GM19043 (cell line): Measurements from ENCODE around the gene ZSWIM9.

Experiments
- ATAC-seq: cut with Tn5 transposase; IDR thresholded peaks from one replicate; pipeline ENCODE4 v1.9.1; 2021; ENCODE audit warnings: low read depth; ENCODE audit not compliant: unreplicated experiment

The ZSWIM9 gene

GRCh38 chr19:48169939-48170803 is at the start of gene ZSWIM9, which contains the start of gene LIG1:
Gene ZSWIM9 (plus strand): TSS chr19:48170680. CDS start chr19:48171803, 1,123 bp downstream.
Gene LIG1 (minus strand): TSS chr19:48170344. CDS start chr19:48165566, 4,778 bp downstream.
- peak; percentile 84 for ATAC-seq

DNA sequence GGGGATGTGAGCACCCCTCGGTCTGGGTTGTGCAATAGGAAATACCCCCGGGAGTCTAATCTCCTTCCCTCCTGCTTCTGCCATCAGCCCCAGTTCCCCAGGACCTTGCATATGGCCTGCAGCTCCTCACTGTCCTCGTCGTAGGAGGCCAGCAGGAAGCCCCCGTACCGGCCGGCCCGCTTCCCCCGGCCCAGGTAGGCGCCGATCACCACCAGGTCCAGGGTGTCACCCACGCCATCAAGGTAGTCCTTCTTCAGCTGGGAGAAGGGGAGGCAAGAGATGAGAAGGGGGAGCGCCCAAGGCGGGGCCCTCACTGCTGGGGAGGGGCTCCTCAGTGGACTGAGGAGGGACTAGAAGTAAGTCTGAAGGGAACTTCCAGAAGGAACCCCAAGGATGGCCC is 49.4 kb upstream of the ZSWIM9 start:
- ATAC-seq, result no peak

- ATAC-seq, result no peak
Measured at GRCh38 chr19:48121909-48122371, 48.5 kb upstream of the ZSWIM9 start.

GRCh38 chr19:48122421-48122820 is 48.1 kb upstream of the ZSWIM9 start:
- ATAC-seq, result no peak

DNA sequence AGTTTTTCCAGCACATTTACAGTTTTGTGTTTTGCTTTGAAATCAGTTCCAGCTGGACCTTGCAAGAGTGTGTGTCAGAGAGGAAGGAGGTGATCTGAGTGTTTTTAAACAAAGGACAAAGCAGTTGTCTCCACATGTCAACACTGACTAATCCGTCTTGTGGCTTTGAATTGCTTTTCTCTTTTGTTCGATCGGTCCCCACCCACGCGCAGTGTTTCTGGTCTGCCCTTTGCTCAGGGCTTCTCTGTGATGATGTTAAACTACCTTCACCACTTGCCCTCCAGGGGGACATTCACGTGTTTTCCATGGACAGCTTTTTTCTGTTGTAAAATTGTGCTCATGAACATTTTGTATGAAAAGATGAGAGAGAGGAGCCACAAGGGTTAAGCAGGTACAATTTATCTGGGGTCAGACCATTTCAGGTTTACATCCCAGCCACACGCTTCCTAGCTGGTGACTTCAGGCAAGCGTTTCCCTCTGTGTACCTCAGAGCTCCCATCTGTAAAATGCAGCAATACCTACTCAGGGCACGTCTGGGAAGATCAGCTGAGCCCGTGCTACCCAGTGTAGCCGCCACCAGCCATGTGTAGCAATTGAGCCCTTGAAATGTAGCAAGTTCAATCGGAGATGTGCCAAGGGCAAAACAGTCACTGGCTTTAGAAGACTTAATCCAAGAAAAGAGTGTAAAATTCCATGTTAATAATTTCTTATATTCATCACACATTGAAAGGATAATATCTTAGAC is 46.4 kb upstream of the ZSWIM9 start:
- no peak for ATAC-seq

- no peak for ATAC-seq
Measured at GRCh38 chr19:48127561-48127960, 42.9 kb upstream of the ZSWIM9 start.

DNA sequence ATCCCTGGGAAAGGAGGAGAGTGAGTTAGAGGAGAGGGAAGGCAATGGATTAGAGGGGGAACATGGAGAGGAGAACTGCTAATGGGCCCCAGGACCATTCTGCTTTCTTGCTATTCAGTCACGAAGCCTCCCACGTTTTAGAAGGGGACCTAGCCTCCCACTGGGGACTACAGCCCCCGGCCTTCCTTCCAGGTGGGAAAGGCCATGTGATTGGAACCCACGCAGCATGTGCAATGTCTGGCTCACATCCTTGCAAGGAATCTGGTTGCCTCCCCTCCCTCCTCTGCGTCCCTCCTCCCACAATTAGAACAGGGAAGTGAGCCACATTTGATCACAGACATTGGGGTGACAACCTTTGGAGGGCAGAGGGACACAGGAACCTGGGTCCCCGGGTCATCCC is 37.4 kb upstream of the ZSWIM9 start:
- no peak for ATAC-seq

DNA sequence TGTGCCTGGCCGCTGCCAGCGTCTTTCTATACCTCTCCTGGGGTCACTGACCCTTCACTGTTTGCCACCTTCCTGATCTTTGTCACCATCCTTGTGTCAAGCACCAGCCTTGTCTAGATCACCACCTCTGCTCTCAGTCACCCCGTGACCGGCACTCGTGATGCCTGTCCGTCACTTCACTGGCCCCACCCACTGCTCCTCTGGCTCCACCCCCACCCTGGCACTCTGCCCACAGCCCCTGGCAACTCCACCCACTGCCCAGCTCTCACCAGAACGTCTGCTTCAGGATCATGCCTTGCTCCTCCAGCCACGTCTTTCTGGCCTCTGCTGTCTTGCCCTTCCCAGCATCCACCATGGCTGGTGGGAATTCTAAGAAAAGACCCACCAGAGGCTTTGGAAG is 35.1 kb upstream of the ZSWIM9 start:
- no peak for ATAC-seq

DNA sequence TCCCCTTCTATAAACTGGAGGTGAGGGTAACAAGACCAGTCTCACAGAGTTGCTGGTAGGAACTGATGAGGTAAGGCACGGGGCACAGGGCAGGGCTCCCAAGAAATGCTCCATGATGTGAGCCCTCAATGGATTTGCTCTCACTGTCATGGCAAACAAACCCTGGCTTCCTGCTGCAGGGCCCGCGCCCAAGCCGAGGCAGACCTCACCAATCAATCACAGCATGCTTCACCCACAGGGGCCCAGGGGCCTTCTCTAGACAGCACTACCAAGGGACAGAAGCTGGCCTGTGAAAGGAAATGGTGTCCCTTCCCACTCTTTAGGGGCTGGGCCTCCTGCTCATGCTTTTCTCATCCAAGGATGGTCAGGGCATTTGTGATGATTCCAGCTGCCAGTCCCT is 33.9 kb upstream of the ZSWIM9 start:
- ATAC-seq, result no peak

- ATAC-seq, result no peak
Measured at GRCh38 chr19:48137411-48137810, 33.1 kb upstream of the ZSWIM9 start.

DNA sequence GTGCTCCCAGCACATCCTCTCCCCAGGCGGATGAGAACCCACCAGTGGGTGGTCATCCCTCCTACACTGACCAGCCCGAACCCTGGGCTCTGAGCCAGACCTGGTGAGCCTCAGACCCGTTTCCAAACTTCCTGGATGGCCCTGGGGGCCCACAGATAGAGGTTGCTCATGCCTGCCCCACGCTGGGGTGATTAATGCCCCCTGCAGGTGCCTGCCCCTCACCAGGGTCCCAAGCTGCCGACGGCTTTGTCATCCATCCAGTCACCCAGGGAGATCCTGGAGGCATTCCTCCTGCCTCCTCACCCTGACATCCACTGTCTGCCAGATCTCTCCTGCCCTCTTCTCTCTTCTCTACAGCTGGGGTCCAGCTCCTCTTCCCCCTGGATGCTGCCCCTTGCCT is 31.4 kb upstream of the ZSWIM9 start:
- ATAC-seq, result no peak

- ATAC-seq, result no peak
Measured at GRCh38 chr19:48147597-48148175, 22.8 kb upstream of the ZSWIM9 start.

GRCh38 chr19:48148576-48148975 is 21.9 kb upstream of the ZSWIM9 start:
- ATAC-seq, result no peak

- no peak for ATAC-seq
Measured at GRCh38 chr19:48149430-48149829, 21.1 kb upstream of the ZSWIM9 start.

- no peak for ATAC-seq
Measured at GRCh38 chr19:48152551-48152950, 17.9 kb upstream of the ZSWIM9 start.

DNA sequence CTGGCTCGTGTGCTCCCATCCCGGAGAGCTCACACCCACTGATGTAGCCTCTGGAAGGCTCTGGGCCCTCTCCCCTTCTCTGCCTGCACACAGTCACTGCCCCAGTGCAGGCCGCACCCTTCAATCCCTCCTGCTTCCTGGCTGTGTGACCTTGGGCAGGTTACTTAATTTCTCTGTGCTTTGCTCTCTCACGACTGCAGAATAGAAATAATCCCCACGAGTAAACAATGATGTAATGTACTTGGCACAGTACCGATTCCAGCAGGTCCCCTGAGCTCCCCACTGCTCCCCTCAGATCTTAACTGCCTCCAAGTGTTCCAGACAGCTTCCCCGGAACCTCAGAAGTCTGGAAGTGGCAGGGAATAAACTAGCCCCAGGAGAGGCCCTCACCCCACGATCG is 16.5 kb upstream of the ZSWIM9 start:
- no peak for ATAC-seq

- no peak for ATAC-seq
Measured at GRCh38 chr19:48158210-48158790, 12.2 kb upstream of the ZSWIM9 start.

- no peak for ATAC-seq
Measured at GRCh38 chr19:48168689-48169088, 1.8 kb upstream of the ZSWIM9 start.

- no peak for ATAC-seq
Measured at GRCh38 chr19:48169578-48169938, 922 bp upstream of the ZSWIM9 start.

DNA sequence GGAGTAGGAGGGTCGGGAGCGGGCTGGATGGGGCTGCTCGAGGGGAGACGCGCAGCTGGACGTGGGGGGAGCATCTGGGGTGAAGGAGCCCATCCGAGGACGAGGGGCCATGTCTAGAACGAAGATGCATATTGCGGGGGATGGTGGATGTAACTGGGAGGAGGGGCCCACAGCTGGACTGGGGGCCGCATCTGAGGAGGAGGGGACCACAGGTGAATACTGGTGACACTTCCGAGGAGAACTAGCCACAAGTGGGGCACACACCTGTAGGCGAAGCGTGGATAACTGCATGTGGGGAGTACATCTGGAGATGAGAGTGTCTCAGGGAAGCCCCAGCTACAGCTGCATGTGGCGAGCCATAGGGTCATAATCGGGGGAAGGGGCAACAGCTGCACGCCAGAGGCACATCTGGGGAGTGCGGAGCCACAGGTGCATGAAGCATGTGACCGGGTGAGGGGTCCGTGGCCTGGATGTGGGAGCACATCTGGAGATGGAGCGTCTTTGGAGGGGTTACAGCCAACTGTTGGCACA is 402 bp downstream of the ZSWIM9 start:
- no peak for ATAC-seq

GRCh38 chr19:48171710-48172109 is 1.2 kb downstream of the ZSWIM9 start:
- no peak for ATAC-seq
